Measurements from ENCODE around the gene AIF1L.

AIF1L gene

GRCh38 chr9:131068076-131068816 is 28.1 kb upstream of the AIF1L start:
- TF ChIP-seq CTCF (IDR thresholded peaks at IDR 0.05) = no peak

GRCh38 chr9:131069699-131070098 is 26.6 kb upstream of the AIF1L start:
- TF ChIP-seq CTCF (IDR thresholded peaks at IDR 0.05) = no peak

DNA sequence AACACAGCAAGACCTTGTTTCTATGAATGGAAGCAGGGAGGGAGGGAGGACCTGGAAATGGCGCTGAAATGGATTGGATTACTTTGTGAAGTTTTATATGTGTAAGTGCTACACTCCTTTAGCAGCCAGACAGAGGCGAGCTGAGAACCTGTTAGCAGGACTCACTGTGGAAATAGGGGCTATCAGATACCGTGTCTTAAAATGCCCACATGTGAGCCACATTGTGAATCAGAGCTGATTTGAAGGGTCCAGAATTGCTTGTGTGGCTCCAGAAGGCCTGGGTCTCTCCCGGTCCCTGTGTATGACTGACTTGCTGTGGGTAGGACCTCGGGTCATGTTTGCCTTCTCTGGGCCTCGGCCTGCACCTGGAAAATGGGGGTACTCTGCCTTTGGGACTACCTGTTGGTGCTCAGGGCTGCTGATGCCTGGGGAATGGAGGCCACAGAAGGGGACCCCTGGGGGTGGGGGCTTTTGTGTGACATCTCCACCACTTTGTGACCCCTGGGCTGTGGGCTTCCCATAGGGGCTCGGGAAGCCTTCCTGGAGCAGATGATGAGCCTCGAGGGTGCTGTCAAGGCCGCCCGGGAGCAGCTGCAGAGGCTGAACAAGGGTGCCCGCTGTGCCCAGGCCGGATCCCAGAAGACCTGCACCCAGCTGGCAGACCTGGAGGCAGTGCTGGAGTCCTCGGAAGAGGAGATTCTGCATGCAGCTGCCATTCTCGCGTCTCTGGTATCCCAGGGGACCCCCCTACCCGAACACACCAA is 24.0 kb upstream of the AIF1L start:
- TF ChIP-seq CTCF (IDR thresholded peaks at IDR 0.05) = no peak

GRCh38 chr9:131072871-131073237 is 23.5 kb upstream of the AIF1L start:
- TF ChIP-seq CTCF (IDR thresholded peaks at IDR 0.05) = no peak

DNA sequence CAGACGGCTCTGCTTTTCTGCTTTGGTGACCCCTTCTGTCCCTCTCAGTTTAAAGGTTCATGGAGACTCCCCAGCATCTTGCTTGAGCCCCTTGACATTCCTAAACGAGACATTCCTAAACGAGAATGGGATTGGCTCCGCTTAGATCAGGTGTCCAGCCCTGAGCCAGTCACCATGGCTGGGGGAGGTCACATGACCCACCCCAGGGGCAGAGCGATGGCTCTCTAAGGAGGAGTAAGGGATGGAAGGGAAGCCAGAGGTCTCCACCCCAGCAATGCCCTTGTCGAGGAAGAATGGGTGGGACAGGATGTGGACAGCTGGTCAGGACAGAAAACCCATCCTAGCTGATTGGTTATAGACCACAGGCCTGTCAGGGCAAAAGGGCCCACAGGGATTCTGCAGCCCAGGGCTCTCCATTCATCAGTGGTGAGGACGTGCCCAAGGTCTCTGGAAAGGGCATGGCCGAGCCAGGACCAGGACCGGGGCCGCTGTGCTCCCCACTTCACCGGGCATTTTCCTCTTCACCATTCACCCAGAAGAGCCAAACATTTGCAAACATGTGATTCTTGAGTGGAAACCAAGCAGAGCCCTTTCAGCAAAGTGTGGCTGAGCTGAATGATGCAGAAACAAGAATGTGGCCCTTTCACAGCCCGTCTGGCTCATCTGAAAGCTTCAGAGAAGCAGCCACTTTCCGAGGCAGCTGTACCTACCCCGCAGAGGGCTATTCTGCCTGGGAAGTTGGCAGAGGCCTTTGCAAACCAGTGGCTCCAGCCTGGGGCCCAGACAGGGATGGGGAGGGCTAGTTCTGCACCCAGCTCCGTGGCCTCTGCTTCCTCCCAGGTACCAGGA is 19.8 kb upstream of the AIF1L start:
- TF ChIP-seq CTCF (IDR thresholded peaks at IDR 0.05) = no peak

- TF ChIP-seq CTCF (IDR thresholded peaks at IDR 0.05) = no peak
These were observed 17.6 kb upstream of the AIF1L start for GRCh38 chr9:131078427-131079366.
